ENCODE data around the gene PGBD5. TPM values are rescaled to one million over a fixed set of nuclear protein-coding genes. Genes with fewer than 3 reads are reported as not detected.

The PGBD5 gene
- total and polyA plus RNA-seq, 2 donors (not counting 1 experiment from before 2014, with no cell fraction given) = 0.10 to 0.17 TPM

GRCh38 chr1:230427981-230428380, 1.8 kb upstream of the PGBD5 start:
- Histone ChIP-seq H3K4me3 (replicated peaks in 1 of 4; ENCODE audit: control extremely low read depth in 1 of 4, insufficient read depth in 1 of 4, low read depth in 3 of 4, low read length in 4 of 4) (no peak overlapping the region), H3K4me2 (ENCODE audit: extremely low read depth, insufficient read depth, low read length) (no peak overlapping the region), H3K36me3 (ENCODE audit: control insufficient read depth, insufficient read depth, low read length) (no peaks in the 10 kb centered on the region), H3K9ac (ENCODE audit: insufficient read depth, low read length) (no peak overlapping the region), H3K27ac (ENCODE audit: insufficient read depth, low read length) (no peak overlapping the region), H3K27me3 (ENCODE audit: control insufficient read depth, insufficient read depth, low read length) (peaks cover 16% of the 10 kb centered on the region), H3K4me1 (ENCODE audit: control insufficient read depth, extremely low read depth, insufficient read depth, low read length) (no peaks in the 10 kb centered on the region), H3K9me3 (ENCODE audit: control insufficient read depth, insufficient read depth, low read depth, low read length) (no peaks in the 10 kb centered on the region), H4K20me1 (ENCODE audit: control insufficient read depth, extremely low read depth, insufficient read depth, low read length) (no peaks in the 10 kb centered on the region), H3K79me2 (ENCODE audit: control insufficient read depth, insufficient read depth, low read length) (no peaks in the 10 kb centered on the region), H2AFZ (ENCODE audit: low read length) (no peak overlapping the region)
- no peak for DNase-seq (ENCODE audit: low read depth in 2 of 2)
- TF ChIP-seq CTCF (conservative IDR thresholded peaks at IDR 0.05 in 1 of 2, IDR thresholded peaks at IDR 0.05 in 1 of 2; ENCODE audit: low read depth in 1 of 2, low read length in 2 of 2) (no peak), EZH2 (IDR thresholded peaks at IDR 0.05; ENCODE audit: low read length, missing control alignments) (no peak)

- H3K9me3 ChIP-seq (ENCODE audit: control insufficient read depth, insufficient read depth, low read depth, low read length) = no peaks in the 10 kb centered on the region
- H2AFZ ChIP-seq (ENCODE audit: low read length) = no peak overlapping the region
- TF ChIP-seq EZH2 (IDR thresholded peaks at IDR 0.05; ENCODE audit: low read length, missing control alignments) (no peak), CTCF (conservative IDR thresholded peaks at IDR 0.05 in 1 of 2, IDR thresholded peaks at IDR 0.05 in 1 of 2; ENCODE audit: low read depth in 1 of 2, low read length in 2 of 2) (no peak)
- no peaks in the 10 kb centered on the region for H4K20me1 ChIP-seq (ENCODE audit: control insufficient read depth, extremely low read depth, insufficient read depth, low read length)
- no peak overlapping the region for H3K9ac ChIP-seq (ENCODE audit: insufficient read depth, low read length)
- no peak overlapping the region for H3K4me2 ChIP-seq (ENCODE audit: extremely low read depth, insufficient read depth, low read length)
- H3K27ac ChIP-seq (ENCODE audit: insufficient read depth, low read length) = no peak overlapping the region
- H3K4me1 ChIP-seq (ENCODE audit: control insufficient read depth, extremely low read depth, insufficient read depth, low read length) = no peaks in the 10 kb centered on the region
- H3K36me3 ChIP-seq (ENCODE audit: control insufficient read depth, insufficient read depth, low read length) = no peaks in the 10 kb centered on the region
- no peak for DNase-seq (ENCODE audit: low read depth in 2 of 2)
- peaks cover 16% of the 10 kb centered on the region for H3K27me3 ChIP-seq (ENCODE audit: control insufficient read depth, insufficient read depth, low read length)
- no peak overlapping the region for H3K4me3 ChIP-seq (replicated peaks in 1 of 4; ENCODE audit: control extremely low read depth in 1 of 4, insufficient read depth in 1 of 4, low read depth in 3 of 4, low read length in 4 of 4)
- H3K79me2 ChIP-seq (ENCODE audit: control insufficient read depth, insufficient read depth, low read length) = no peaks in the 10 kb centered on the region
Measured at GRCh38 chr1:230427094-230427876, 1.2 kb upstream of the PGBD5 start.

- no peak overlapping the region for H3K4me3 ChIP-seq (replicated peaks in 1 of 4; ENCODE audit: control extremely low read depth in 1 of 4, insufficient read depth in 1 of 4, low read depth in 3 of 4, low read length in 4 of 4)
- peak; percentile 84 for TF ChIP-seq EZH2 (IDR thresholded peaks at IDR 0.05; ENCODE audit: low read length, missing control alignments)
- no peak for TF ChIP-seq CTCF (conservative IDR thresholded peaks at IDR 0.05 in 1 of 2, IDR thresholded peaks at IDR 0.05 in 1 of 2; ENCODE audit: low read depth in 1 of 2, low read length in 2 of 2)
- H2AFZ ChIP-seq (ENCODE audit: low read length) = no peak overlapping the region
- H3K9ac ChIP-seq (ENCODE audit: insufficient read depth, low read length) = no peak overlapping the region
- H3K27ac ChIP-seq (ENCODE audit: insufficient read depth, low read length) = no peak overlapping the region
- no peaks in the 10 kb centered on the region for H3K36me3 ChIP-seq (ENCODE audit: control insufficient read depth, insufficient read depth, low read length)
- H4K20me1 ChIP-seq (ENCODE audit: control insufficient read depth, extremely low read depth, insufficient read depth, low read length) = no peaks in the 10 kb centered on the region
- no peak overlapping the region for H3K4me2 ChIP-seq (ENCODE audit: extremely low read depth, insufficient read depth, low read length)
- no peaks in the 10 kb centered on the region for H3K4me1 ChIP-seq (ENCODE audit: control insufficient read depth, extremely low read depth, insufficient read depth, low read length)
- H3K9me3 ChIP-seq (ENCODE audit: control insufficient read depth, insufficient read depth, low read depth, low read length) = no peaks in the 10 kb centered on the region
- peaks cover 16% of the 10 kb centered on the region for H3K27me3 ChIP-seq (ENCODE audit: control insufficient read depth, insufficient read depth, low read length)
- H3K79me2 ChIP-seq (ENCODE audit: control insufficient read depth, insufficient read depth, low read length) = no peaks in the 10 kb centered on the region
- peak in 1 of 2 donors; percentile 8 for DNase-seq (ENCODE audit: low read depth in 2 of 2)
Measured at GRCh38 chr1:230425252-230426091, 660 bp downstream of the PGBD5 start.

Measured in fibroblast of lung (primary cell).